Measurements from ENCODE around the gene CCDC116. TPM values are rescaled to one million over a fixed set of nuclear protein-coding genes. Genes with fewer than 3 reads are reported as not detected.
"Not testable (repeated sequence)": the region's sequence is repeated elsewhere in the genome, so short reads cannot be mapped to it uniquely, and the experiment has no call there.

CCDC116 gene
- polyA plus RNA-seq, 3 donors = 0.15 to 1.0 (median 0.67) TPM

- no peak overlapping the region for H3K27ac ChIP-seq (ENCODE audit: low read depth, low read length)
- WGBS, 3 donors = 1% methylated on average over 45 to 56 of the region's 56 CpGs
These were observed 10.3 kb downstream of the CCDC116 start for GRCh38 chr22:21642584-21643448.

GRCh38 chr22:21643533-21644357 is 11.2 kb downstream of the CCDC116 start:
- 76 to 89% (median 88%) methylated on average over 22 of the region's 22 CpGs for WGBS, 3 donors
- no peak overlapping the region for H3K27ac ChIP-seq (ENCODE audit: low read depth, low read length)

GRCh38 chr22:21645513-21645912 is 13.0 kb downstream of the CCDC116 start:
- WGBS, 3 donors = 87 to 96% (median 92%) methylated on average over 6 of the region's 6 CpGs

GRCh38 chr22:21646608-21647590 is 14.3 kb downstream of the CCDC116 start:
- no peak overlapping the region for H3K27ac ChIP-seq (ENCODE audit: low read depth, low read length)
- WGBS, 3 donors = 44 to 47% (median 47%) methylated on average over 14 of the region's 14 CpGs

More at GRCh38 chr22:21645513-21645912, 13.0 kb downstream of the CCDC116 start:
- H3K27ac ChIP-seq (ENCODE audit: low read depth, low read length) = not testable (repeated sequence)

GRCh38 chr22:21650280-21650679 is 17.7 kb downstream of the CCDC116 start:
- WGBS, 3 donors = 90 to 95% (median 91%) methylated on average over 7 of the region's 7 CpGs
- no peak overlapping the region for H3K27ac ChIP-seq (ENCODE audit: low read depth, low read length)

- no peak overlapping the region for H3K27ac ChIP-seq (ENCODE audit: low read depth, low read length)
- 18 to 22% (median 21%) methylated on average over 6 of the region's 6 CpGs for WGBS, 3 donors
These were observed 18.4 kb downstream of the CCDC116 start for GRCh38 chr22:21650823-21651520.

- 1 to 4% (median 1%) methylated on average over 29 of the region's 29 CpGs for WGBS, 3 donors
- H3K27ac ChIP-seq (ENCODE audit: low read depth, low read length) = no peak overlapping the region
These were observed 19.0 kb downstream of the CCDC116 start for GRCh38 chr22:21651521-21652009.

GRCh38 chr22:21652010-21652546 is 19.5 kb downstream of the CCDC116 start:
- WGBS, 3 donors = 0 to 10% (median 1%) methylated on average over 44 of the region's 44 CpGs
- H3K27ac ChIP-seq (ENCODE audit: low read depth, low read length) = no peak overlapping the region

- no peak overlapping the region for H3K27ac ChIP-seq (ENCODE audit: low read depth, low read length)
- WGBS, 3 donors = 27 to 56% (median 31%) methylated on average over 37 to 40 of the region's 40 CpGs
These were observed 20.3 kb downstream of the CCDC116 start for GRCh38 chr22:21652547-21653545.

- no peak overlapping the region for H3K27ac ChIP-seq (ENCODE audit: low read depth, low read length)
- WGBS, 3 donors = 20 to 40% (median 33%) methylated on average over 17 of the region's 17 CpGs
These were observed 24.4 kb downstream of the CCDC116 start for GRCh38 chr22:21657020-21657359.

GRCh38 chr22:21657360-21658032 is 24.9 kb downstream of the CCDC116 start:
- WGBS, 3 donors = 1 to 2% (median 1%) methylated on average over 69 to 79 of the region's 79 CpGs
- H3K27ac ChIP-seq (ENCODE audit: low read depth, low read length) = no peak overlapping the region

- 73 to 80% (median 79%) methylated on average over 7 of the region's 7 CpGs for WGBS, 3 donors
These were observed 27.4 kb downstream of the CCDC116 start for GRCh38 chr22:21659864-21660525.

GRCh38 chr22:21660904-21661303 is 28.3 kb downstream of the CCDC116 start:
- no peak overlapping the region for H3K27ac ChIP-seq (ENCODE audit: low read depth, low read length)
- 71 to 82% (median 80%) methylated on average over 7 of the region's 7 CpGs for WGBS, 3 donors

More at GRCh38 chr22:21659864-21660525, 27.4 kb downstream of the CCDC116 start:
- no peak overlapping the region for H3K27ac ChIP-seq (ENCODE audit: low read depth, low read length)

- 91 to 96% (median 93%) methylated on average over 5 of the region's 5 CpGs for WGBS, 3 donors
- no peak overlapping the region for H3K27ac ChIP-seq (ENCODE audit: low read depth, low read length)
These were observed 29.4 kb downstream of the CCDC116 start for GRCh38 chr22:21661991-21662390.

GRCh38 chr22:21663738-21664137 is 31.2 kb downstream of the CCDC116 start:
- WGBS, 3 donors = 90 to 92% (median 92%) methylated on average over 2 of the region's 2 CpGs
- no peak overlapping the region for H3K27ac ChIP-seq (ENCODE audit: low read depth, low read length)
